ENCODE data around the gene S100A5. TPM values are rescaled to one million over a fixed set of nuclear protein-coding genes. Genes with fewer than 3 reads are reported as not detected.
A peak's percentile ranks its signal among the peaks of the same experiment; 100 is the strongest.

S100A5 gene
- total RNA-seq, 6 experiments from 2014 or later: 0.40 to 1.2 (median 0.71) TPM

GRCh38 chr1:153548722-153549688 is 8.3 kb upstream of the S100A5 start, which contains the start of gene S100A3:
S100A3 (minus strand) TSS chr1:153549258; CDS start chr1:153548485, 773 bp downstream.
- Mint-ChIP-seq H3K9me3 (no peaks in the 10 kb centered on the region), H3K4me1 (ENCODE audit: low read depth) (peaks cover 95% of the 10 kb centered on the region), H3K4me3 (peak within 1 kb of the TSS; percentile 40), H3K27me3 (ENCODE audit: insufficient read depth) (peaks cover 5% of the 10 kb centered on the region), H3K27ac (peak within 1 kb of the TSS; percentile 95), H3K36me3 (ENCODE audit: low read depth) (peaks cover 10% of the 10 kb centered on the region; the same call in 1 of the 2 replicates)
- peak; percentile 85 for DNase-seq
- TF ChIP-seq, protein P1, sequence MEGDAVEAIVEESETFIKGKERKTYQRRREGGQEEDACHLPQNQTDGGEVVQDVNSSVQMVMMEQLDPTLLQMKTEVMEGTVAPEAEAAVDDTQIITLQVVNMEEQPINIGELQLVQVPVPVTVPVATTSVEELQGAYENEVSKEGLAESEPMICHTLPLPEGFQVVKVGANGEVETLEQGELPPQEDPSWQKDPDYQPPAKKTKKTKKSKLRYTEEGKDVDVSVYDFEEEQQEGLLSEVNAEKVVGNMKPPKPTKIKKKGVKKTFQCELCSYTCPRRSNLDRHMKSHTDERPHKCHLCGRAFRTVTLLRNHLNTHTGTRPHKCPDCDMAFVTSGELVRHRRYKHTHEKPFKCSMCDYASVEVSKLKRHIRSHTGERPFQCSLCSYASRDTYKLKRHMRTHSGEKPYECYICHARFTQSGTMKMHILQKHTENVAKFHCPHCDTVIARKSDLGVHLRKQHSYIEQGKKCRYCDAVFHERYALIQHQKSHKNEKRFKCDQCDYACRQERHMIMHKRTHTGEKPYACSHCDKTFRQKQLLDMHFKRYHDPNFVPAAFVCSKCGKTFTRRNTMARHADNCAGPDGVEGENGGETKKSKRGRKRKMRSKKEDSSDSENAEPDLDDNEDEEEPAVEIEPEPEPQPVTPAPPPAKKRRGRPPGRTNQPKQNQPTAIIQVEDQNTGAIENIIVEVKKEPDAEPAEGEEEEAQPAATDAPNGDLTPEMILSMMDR (IDR thresholded peaks at IDR 0.05): peak; percentile 67

DNA sequence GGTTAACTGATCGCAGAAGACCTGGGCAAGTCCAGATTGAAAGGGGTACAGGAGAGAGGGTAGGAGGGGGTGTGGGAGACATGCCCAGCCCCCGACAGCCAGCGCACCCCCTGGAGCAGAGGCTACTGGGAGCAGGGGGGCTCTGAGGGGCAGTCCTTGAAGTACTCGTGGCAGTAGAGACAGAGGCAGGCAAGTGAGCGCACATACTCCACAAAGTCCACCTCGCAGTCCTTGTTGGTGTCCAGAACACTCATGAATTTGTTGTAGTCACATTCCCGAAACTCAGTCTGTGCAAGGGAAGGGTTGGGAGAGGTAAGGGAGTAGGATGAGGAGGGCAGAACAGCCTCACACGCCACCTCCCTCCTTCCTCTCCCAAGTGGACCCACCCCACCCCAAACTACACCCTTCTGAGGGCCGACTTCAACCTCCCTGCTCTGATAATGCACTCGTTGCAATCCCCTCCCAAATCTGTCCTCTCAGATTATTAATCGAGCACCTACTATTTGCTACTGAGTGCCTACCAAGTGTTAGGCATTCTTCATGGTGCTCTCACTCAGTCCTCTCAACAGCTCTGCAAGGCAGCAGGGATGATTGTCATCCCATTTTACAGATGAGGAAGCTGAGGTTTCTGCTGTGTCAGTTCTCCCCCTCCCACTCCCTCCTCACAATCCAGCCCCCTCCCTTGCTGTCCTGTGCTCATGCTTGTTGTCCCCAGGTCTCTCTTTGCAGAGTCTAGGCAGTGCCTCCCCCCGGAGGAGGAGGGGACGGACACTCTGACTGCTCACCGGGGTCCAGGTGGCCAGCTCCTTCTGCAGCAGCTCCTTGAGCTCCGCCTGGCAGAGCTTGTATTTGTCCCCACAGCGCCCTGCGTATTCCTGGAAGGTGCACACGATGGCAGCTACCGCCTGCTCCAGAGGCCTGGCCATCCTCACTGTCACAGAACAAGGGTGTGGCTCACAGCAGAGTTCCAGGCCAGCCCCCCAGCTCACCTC is 7.1 kb upstream of the S100A5 start:
- DNase-seq: no peak
- TF ChIP-seq, protein P1 (IDR thresholded peaks at IDR 0.05): no peak
- Mint-ChIP-seq H3K36me3 (ENCODE audit: low read depth) (peaks cover 21% of the 10 kb centered on the region; the same call in 1 of the 2 replicates), H3K27me3 (ENCODE audit: insufficient read depth) (peaks cover 5% of the 10 kb centered on the region), H3K27ac (peak overlapping the region; percentile 95), H3K9me3 (no peaks in the 10 kb centered on the region), H3K4me1 (ENCODE audit: low read depth) (peaks cover 95% of the 10 kb centered on the region), H3K4me3 (no peak overlapping the region)

DNA sequence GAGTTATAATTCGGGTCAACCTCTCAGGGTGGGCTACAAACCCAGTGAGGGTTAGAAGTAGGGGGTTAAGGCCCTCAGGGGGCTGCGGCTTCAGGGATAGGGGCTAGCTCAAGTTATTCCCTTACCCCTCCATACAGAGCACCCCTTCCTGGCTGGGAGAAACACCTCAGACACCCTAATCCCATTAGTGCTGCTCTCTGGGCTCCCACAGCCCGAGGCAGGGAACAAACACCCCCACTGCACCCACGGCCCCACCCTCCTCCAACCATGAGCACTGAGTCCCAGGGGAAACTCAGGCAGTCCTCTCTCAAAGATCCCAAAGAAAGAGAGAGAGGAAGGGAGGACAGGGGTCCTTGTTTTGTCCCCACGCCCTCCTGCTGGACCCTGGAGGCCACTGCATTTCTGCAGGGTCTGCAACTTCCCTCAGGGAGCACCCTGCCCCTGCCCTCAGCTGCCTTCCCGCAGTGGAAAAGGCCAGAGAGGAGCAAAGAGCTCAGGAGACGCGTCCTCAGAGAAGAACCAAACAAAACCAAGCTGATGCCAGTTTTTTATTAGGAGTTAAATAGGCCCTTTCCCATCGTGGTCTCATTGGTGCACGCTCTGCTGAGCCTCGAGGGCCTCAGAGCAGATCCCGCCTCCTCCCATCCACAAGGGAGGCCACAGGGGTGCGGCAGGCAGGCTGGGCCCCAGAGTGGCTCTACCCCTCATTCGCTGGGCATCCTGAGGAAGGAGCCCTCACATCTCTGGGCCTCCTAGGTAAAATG is 6.2 kb upstream of the S100A5 start:
- H3K4me3 Mint-ChIP-seq: peak overlapping the region; percentile 93
- TF ChIP-seq, protein P1 (IDR thresholded peaks at IDR 0.05): peak; percentile 23
- no peaks in the 10 kb centered on the region for H3K9me3 Mint-ChIP-seq
- peaks cover 95% of the 10 kb centered on the region for H3K4me1 Mint-ChIP-seq (ENCODE audit: low read depth)
- DNase-seq: no peak
- H3K36me3 Mint-ChIP-seq (ENCODE audit: low read depth): peaks cover 26% of the 10 kb centered on the region; the same call in 1 of the 2 replicates
- H3K27ac Mint-ChIP-seq: peak overlapping the region; percentile 95
- peaks cover 5% of the 10 kb centered on the region for H3K27me3 Mint-ChIP-seq (ENCODE audit: insufficient read depth)

DNA sequence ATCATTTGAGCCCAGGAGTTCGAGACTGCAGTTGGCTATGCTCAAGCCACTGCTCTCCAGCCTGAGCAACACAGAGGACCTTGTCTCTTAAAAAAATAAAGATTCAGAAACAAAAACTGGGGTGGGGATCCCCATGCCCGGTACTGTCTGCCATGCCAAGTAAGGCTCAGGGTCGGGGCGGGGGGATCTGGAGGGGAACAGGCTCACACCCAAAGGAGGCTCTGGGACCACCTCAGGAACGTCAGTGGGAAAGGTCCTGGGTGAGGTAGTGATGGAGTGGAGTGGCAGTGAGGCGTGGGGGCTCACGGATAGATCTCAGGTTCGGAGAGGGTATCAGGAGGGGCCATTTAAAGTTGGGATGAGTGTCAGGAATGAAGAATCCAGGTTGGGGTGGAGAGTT is 5.6 kb upstream of the S100A5 start:
- Mint-ChIP-seq H3K27ac (peak overlapping the region; percentile 95), H3K36me3 (ENCODE audit: low read depth) (peaks cover 26% of the 10 kb centered on the region; the same call in 1 of the 2 replicates), H3K27me3 (ENCODE audit: insufficient read depth) (peaks cover 5% of the 10 kb centered on the region), H3K4me3 (peak overlapping the region; percentile 93), H3K9me3 (no peaks in the 10 kb centered on the region), H3K4me1 (ENCODE audit: low read depth) (peaks cover 100% of the 10 kb centered on the region)
- no peak for DNase-seq
- TF ChIP-seq, protein P1 (IDR thresholded peaks at IDR 0.05): no peak
